HepG2 (cell line): Measurements from ENCODE around the gene MAML1. TPM values are rescaled to one million over a fixed set of nuclear protein-coding genes. Genes with fewer than 3 reads are reported as not detected.

Experiments used
- AFF4 ChIP-seq: sonication (generic); formaldehyde crosslinking; IDR thresholded peaks from 2 replicates; pipeline ENCODE4 v1.4.0; 2020; ENCODE audit warnings: missing genetic modification reagents
- ATF7-NPFF ChIP-seq: sonication (generic); formaldehyde crosslinking; IDR thresholded peaks from 2 replicates; pipeline ENCODE4 v1.8.1; 2023; ENCODE audit warnings: mild to moderate bottlenecking, low read depth, missing genetic modification reagents, moderate library complexity
- BRCA1 ChIP-seq: sonication (generic); formaldehyde crosslinking; IDR thresholded peaks from 2 replicates; pipeline ENCODE4 v1.4.0; 2020; ENCODE audit warnings: missing genetic modification reagents
- DMAP1 ChIP-seq: IDR thresholded peaks from 2 replicates; pipeline ENCODE4 v1.6.1; 2016
- DNMT1 ChIP-seq: sonication (generic); formaldehyde crosslinking; IDR thresholded peaks from 2 replicates; pipeline ENCODE4 v1.5.1; 2020; ENCODE audit warnings: mild to moderate bottlenecking, missing genetic modification reagents
- GLMP ChIP-seq: sonication (generic); formaldehyde crosslinking; IDR thresholded peaks from 2 replicates; pipeline ENCODE4 v1.9.0; 2021; ENCODE audit warnings: missing genetic modification reagents, mild to moderate bottlenecking, borderline replicate concordance
- KLF6 ChIP-seq: IDR thresholded peaks from 2 replicates; pipeline ENCODE4 v1.8.0; 2016; ENCODE audit warnings: missing biosample characterization, missing genetic modification reagents
- MIER3 ChIP-seq: IDR thresholded peaks from 2 replicates; pipeline ENCODE4 v1.6.1; 2016; ENCODE audit warnings: missing compliant biosample characterization, borderline replicate concordance
- RAD21 ChIP-seq: fragments of 450-650 bp; formaldehyde crosslinking; IDR thresholded peaks from 2 replicates; pipeline ENCODE4 v1.5.0; 2020; ENCODE audit warnings: mild to moderate bottlenecking
- RXRB ChIP-seq: IDR thresholded peaks from 2 replicates; pipeline ENCODE4 v1.6.1; 2016; ENCODE audit warnings: borderline replicate concordance, missing genetic modification reagents, missing compliant biosample characterization
- ZHX1 ChIP-seq: sonication (generic); formaldehyde crosslinking; IDR thresholded peaks from 2 replicates; pipeline ENCODE4 v1.8.1; 2022; ENCODE audit warnings: low read depth, mild to moderate bottlenecking, missing genetic modification reagents
- ZNF20 ChIP-seq: sonication (generic); formaldehyde crosslinking; IDR thresholded peaks from 2 replicates; pipeline ENCODE4 v1.4.0; 2020; ENCODE audit warnings: mild to moderate bottlenecking, moderate library complexity, missing genetic modification reagents
- ZNF329 ChIP-seq: sonication (generic); formaldehyde crosslinking; IDR thresholded peaks from 2 replicates; pipeline ENCODE4 v1.9.0; 2021; ENCODE audit warnings: low read depth, mild to moderate bottlenecking, missing genetic modification reagents
- ZNF446 ChIP-seq: sonication (generic); formaldehyde crosslinking; IDR thresholded peaks from 2 replicates; pipeline ENCODE4 v1.5.0; 2020; ENCODE audit warnings: mild to moderate bottlenecking, missing genetic modification reagents
- ZNF550 ChIP-seq: sonication (generic); formaldehyde crosslinking; IDR thresholded peaks from 2 replicates; pipeline ENCODE4 v1.4.0; 2020; ENCODE audit warnings: mild to moderate bottlenecking, missing genetic modification reagents, borderline replicate concordance
- ZNF552 ChIP-seq: sonication (generic); formaldehyde crosslinking; IDR thresholded peaks from 2 replicates; pipeline ENCODE4 v1.9.0; 2022; ENCODE audit warnings: missing genetic modification reagents, mild to moderate bottlenecking, borderline replicate concordance
- ZNF773 ChIP-seq: sonication (generic); formaldehyde crosslinking; IDR thresholded peaks from 2 replicates; pipeline ENCODE4 v1.4.0; 2020; ENCODE audit warnings: missing genetic modification reagents, borderline replicate concordance
- ZNF777 ChIP-seq: sonication (generic); formaldehyde crosslinking; IDR thresholded peaks from 2 replicates; pipeline ENCODE4 v1.4.0; 2020; ENCODE audit warnings: missing genetic modification reagents
- polyA plus RNA-seq, 8 experiments: library from polyadenylated mRNA; depleted of rRNA in 3 of 8; stranded (reverse) in 7 of 8; unstranded in 1 of 8; fragments of >200 nt; fragmentation: Illumina TruSeq in 4 of 8; extraction: Trizol in 4 of 8; gene quantifications; 2 replicates each; pipeline versions ENCODE4 v1.2.1 to v1.2.3, GENCODE V29; 2011 to 2016; ENCODE audit warnings: low read depth in 4 of 8, missing spikeins in 1 of 8, mixed read lengths in 1 of 8; ENCODE audit not compliant: insufficient read depth in 1 of 8
- total RNA-seq, 5 experiments: library from RNA; depleted of rRNA; stranded (reverse); fragments of >200 nt; fragmentation: Illumina TruSeq; extraction: Trizol; gene quantifications; 2 replicates each; pipeline ENCODE4 v1.2.3, GENCODE V29; 2016; ENCODE audit warnings: low read depth in 1 of 5
- TF ChIP-seq, protein P1 (sequence below): sonication (generic); formaldehyde crosslinking; IDR thresholded peaks from 2 replicates; pipeline ENCODE4 v1.4.0; 2020; ENCODE audit warnings: low read depth, mild to moderate bottlenecking, missing genetic modification reagents
- TF ChIP-seq, protein P2 (sequence below): sonication (generic); formaldehyde crosslinking; IDR thresholded peaks from 2 replicates; pipeline ENCODE4 v1.8.1; 2023; ENCODE audit warnings: mild to moderate bottlenecking, missing genetic modification reagents

Gene MAML1
- total and polyA plus RNA-seq, 2 of the 13 experiments (the other 11 are each of a cell fraction or from before 2014, with no cell fraction given) = 10.0 to 10.8 TPM

GRCh38 chr5:179698935-179699615 is 33.5 kb upstream of the MAML1 start, which contains the start of gene CANX (continued):
- TF ChIP-seq AFF4 (CRISPR knock-in tag) (no peak), ATF7-NPFF (CRISPR knock-in tag) (peak; percentile 34), RXRB (no peak), DNMT1 (CRISPR knock-in tag) (no peak), ZNF773 (CRISPR knock-in tag) (peak; percentile 80; the same call in 1 of the 2 replicates), ZNF550 (no peak), ZHX1 (no peak), ZNF446 (peak; percentile 95), DMAP1 (CRISPR knock-in tag) (peak; percentile 95), KLF6 (peak; percentile 60; the same call in 1 of the 2 replicates), ZNF777 (CRISPR knock-in tag) (no peak), GLMP (CRISPR knock-in tag) (no peak), ZNF552 (CRISPR knock-in tag) (no peak), MIER3 (CRISPR knock-in tag) (peak; percentile 2; the same call in 1 of the 2 replicates), RAD21 (CRISPR knock-in tag) (peak; percentile 76), ZNF20 (CRISPR knock-in tag) (peak; percentile 87; the same call in 1 of the 2 replicates), ZNF329 (CRISPR knock-in tag) (peak; percentile 90), BRCA1 (CRISPR knock-in tag) (no peak)
- TF ChIP-seq, protein P1, sequence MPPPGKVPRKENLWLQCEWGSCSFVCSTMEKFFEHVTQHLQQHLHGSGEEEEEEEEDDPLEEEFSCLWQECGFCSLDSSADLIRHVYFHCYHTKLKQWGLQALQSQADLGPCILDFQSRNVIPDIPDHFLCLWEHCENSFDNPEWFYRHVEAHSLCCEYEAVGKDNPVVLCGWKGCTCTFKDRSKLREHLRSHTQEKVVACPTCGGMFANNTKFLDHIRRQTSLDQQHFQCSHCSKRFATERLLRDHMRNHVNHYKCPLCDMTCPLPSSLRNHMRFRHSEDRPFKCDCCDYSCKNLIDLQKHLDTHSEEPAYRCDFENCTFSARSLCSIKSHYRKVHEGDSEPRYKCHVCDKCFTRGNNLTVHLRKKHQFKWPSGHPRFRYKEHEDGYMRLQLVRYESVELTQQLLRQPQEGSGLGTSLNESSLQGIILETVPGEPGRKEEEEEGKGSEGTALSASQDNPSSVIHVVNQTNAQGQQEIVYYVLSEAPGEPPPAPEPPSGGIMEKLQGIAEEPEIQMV = no peak; the same call in 1 of the 2 replicates
- TF ChIP-seq, protein P2, sequence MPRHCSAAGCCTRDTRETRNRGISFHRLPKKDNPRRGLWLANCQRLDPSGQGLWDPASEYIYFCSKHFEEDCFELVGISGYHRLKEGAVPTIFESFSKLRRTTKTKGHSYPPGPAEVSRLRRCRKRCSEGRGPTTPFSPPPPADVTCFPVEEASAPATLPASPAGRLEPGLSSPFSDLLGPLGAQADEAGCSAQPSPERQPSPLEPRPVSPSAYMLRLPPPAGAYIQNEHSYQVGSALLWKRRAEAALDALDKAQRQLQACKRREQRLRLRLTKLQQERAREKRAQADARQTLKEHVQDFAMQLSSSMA (CRISPR knock-in tag) = no peak; the same call in 1 of the 2 replicates
